GM18909 (cell line): ENCODE data around the gene GPM6B.

ENCODE experiments used
- ATAC-seq: cut with Tn5 transposase; IDR thresholded peaks from one replicate; pipeline ENCODE4 v1.9.1; 2021; ENCODE audit warnings: mild to moderate bottlenecking; ENCODE audit not compliant: unreplicated experiment, poor library complexity

GPM6B gene

GRCh38 chrX:13770013-13770535 is 46.8 kb downstream of the GPM6B start:
- no peak for ATAC-seq

GRCh38 chrX:13768939-13769338 is 48.0 kb downstream of the GPM6B start:
- no peak for ATAC-seq

GRCh38 chrX:13764765-13765164 is 52.1 kb downstream of the GPM6B start:
- no peak for ATAC-seq

- ATAC-seq = no peak
Measured at GRCh38 chrX:13764281-13764680, 52.6 kb downstream of the GPM6B start.

GRCh38 chrX:13763489-13763888 is 53.4 kb downstream of the GPM6B start:
- no peak for ATAC-seq

GRCh38 chrX:13761606-13762414 is 55.1 kb downstream of the GPM6B start:
- ATAC-seq = peak; percentile 65

- ATAC-seq = no peak
Measured at GRCh38 chrX:13760426-13760825, 56.5 kb downstream of the GPM6B start.

- ATAC-seq = peak; percentile 70
Measured at GRCh38 chrX:13759152-13759718, 57.7 kb downstream of the GPM6B start.

- ATAC-seq = no peak
Measured at GRCh38 chrX:13756381-13756780, 60.5 kb downstream of the GPM6B start.

- no peak for ATAC-seq
Measured at GRCh38 chrX:13755254-13755653, 61.6 kb downstream of the GPM6B start.

- no peak for ATAC-seq
Measured at GRCh38 chrX:13754765-13755164, 62.1 kb downstream of the GPM6B start.

- peak; percentile 66 for ATAC-seq
Measured at GRCh38 chrX:13752646-13753045, 64.2 kb downstream of the GPM6B start.

GRCh38 chrX:13752141-13752540 is 64.8 kb downstream of the GPM6B start:
- no peak for ATAC-seq

GRCh38 chrX:13750812-13751211 is 66.1 kb downstream of the GPM6B start:
- peak; percentile 38 for ATAC-seq

GRCh38 chrX:13750204-13750603 is 66.7 kb downstream of the GPM6B start:
- ATAC-seq = peak; percentile 46

GRCh38 chrX:13748486-13748885 is 68.4 kb downstream of the GPM6B start:
- ATAC-seq = no peak

GRCh38 chrX:13747836-13748235 is 69.1 kb downstream of the GPM6B start:
- no peak for ATAC-seq

GRCh38 chrX:13742397-13743176 is 74.3 kb downstream of the GPM6B start:
- peak; percentile 91 for ATAC-seq

- no peak for ATAC-seq
Measured at GRCh38 chrX:13741695-13742094, 75.2 kb downstream of the GPM6B start.

GRCh38 chrX:13734278-13735172 is 82.4 kb downstream of the GPM6B start, which contains the start of the genes OFD1 and TRAPPC2:
Gene OFD1, plus strand, starts transcription at chrX:13734748. Its CDS starts 324 bp downstream, at chrX:13735072.
Gene TRAPPC2, minus strand, starts transcription at chrX:13734620. Its CDS starts 14,657 bp downstream, at chrX:13719963.
- peak; percentile 91 for ATAC-seq
